ENCODE results near the gene BICD1.
"Not testable (repeated sequence)": the region's sequence is repeated elsewhere in the genome, so short reads cannot be mapped to it uniquely, and the experiment has no call there.

Gene BICD1

DNA sequence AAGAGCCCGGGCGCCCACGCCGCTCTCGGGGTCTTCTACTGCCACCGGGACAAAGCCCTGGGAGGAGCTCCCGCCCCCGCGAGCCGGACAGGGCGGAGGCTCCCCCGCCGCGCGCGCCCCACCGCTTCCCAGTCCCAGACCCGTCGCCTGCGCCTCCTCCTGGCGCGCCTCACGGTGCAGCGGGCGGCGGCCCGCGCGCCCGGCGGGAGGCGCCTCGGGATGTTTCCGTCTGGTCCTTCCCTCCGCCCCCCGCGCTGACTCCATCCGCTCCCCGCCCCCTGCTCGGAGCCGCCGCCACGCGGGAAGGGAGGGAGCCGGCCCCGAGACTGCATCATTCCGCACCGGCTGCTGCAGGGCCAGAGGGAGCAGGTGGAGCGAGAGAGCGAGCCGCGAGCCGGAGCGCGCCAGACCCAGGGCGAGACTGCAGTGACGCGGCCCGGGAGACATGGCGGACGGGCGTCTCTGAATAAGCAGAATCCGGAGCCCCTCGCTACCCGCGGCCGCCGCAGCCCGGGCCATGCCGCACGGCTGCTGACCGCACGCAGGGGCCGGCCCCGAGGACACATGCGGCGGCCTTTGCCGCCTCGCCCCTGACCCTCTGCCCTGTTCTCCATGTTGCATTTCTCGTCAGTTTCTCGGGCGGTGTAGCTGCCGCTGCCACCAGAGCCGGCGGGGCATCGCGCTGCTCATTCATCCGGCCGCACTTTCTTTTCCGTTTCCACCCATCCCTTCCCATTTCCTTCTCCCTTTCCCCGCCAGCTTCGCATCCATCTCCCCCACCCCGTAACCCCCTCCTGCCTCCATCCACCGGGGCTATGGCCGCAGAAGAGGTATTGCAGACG lies at the start of gene BICD1:
TSS of gene BICD1 (plus strand) at position 331 of the 842 bp plus-strand sequence. CDS start at position 816, 485 bp downstream.
- DNase-seq (ENCODE audit: low read depth in 2 of 2) = peak; percentile 69 to 73

DNA sequence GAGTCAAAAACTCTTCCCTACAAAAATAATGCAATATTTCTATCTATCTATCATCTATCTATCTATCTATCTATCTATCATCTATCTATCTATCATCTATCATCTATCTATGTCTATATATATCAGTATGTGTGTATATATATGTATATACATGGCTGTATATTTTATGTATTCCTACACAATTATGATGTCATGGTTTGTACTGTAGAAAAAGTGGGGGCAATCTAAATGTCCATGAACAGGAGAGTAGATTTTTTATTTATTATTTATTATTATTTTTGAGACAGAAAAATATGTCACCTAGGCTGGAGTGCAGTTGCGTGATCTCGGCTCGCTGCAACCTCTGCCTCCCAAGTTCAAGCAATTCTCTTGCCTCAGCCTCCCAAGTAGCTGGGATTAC lies 45.6 kb upstream of the BICD1 start:
- DNase-seq (ENCODE audit: low read depth in 2 of 2) = no peak

DNA sequence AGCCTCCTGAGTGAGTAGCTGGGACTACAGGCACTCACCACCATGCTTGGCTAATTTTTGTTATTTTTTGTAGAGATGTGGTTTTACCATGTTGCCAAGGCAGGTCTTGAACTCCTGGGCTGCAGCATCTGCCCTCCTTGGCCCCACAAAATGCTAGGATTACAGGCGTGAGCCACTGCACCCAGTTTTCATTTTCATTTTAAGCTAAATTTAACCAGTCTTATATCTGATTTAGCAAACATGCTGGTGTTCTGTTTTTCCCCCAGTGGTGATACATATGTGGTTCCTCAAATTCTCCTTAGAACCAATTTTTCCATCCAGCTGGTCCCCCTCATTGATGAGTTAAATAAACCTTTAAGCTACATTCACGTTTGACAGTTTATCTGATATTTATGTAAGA lies 43.8 kb upstream of the BICD1 start:
- no peak for DNase-seq (ENCODE audit: low read depth in 2 of 2)

DNA sequence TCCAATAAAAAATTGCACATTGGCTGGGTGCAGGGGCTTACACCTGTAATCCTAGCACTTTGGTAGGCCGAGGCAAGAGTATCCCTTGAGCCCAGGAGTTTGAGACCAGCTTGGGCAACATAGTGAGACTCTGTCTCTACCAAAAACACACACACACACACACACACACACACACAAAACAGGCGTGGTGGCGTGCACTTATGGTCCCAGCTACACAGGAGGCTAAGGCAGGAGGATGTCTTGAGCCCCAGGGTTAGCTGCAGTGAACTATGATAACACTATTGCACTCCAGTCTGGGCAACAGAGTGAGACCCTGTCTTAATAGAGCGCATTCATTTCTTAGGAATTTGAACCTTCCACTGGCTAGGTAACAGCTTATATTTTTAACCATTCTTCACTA lies 42.9 kb upstream of the BICD1 start:
- no peak for DNase-seq (ENCODE audit: low read depth in 2 of 2)

DNA sequence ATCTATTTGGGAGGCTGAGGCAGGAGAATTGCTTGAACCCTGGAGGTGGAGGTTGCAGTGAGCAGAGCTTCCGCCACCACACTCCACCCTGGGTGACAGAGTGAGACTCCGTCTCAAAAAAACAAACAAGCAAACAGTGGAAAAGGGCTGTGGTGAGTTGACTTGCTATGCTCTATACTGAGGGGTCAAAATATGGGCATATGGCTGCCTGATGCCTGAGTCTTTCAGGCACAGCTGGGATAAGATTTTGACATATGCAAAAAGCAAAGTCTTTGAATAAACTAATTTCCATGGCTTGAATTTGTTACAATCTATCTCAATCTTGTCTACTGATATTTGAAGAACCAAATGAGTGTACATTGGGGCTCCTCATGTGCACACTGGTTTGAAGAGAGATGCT lies 40.4 kb upstream of the BICD1 start:
- no peak for DNase-seq (ENCODE audit: low read depth in 2 of 2)

DNA sequence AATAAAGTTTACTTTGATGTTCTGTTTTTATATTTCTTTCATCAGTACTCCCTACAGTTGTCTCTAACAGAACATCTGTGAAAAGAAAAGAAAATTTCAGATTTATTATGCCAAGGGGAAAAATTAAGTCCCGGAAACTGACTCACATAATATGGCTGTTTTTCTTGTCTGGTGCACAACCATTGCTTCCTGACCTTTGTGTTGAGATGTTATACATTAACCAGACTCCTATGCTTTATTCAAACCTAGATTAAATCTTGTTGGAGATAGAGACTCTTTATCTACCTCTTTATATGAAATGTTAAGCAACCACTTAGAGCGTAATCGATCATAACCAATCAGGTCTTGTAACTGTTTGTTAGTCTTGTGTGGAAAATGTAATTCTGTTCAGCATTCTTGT lies 37.6 kb upstream of the BICD1 start:
- no peak for DNase-seq (ENCODE audit: low read depth in 2 of 2)

DNA sequence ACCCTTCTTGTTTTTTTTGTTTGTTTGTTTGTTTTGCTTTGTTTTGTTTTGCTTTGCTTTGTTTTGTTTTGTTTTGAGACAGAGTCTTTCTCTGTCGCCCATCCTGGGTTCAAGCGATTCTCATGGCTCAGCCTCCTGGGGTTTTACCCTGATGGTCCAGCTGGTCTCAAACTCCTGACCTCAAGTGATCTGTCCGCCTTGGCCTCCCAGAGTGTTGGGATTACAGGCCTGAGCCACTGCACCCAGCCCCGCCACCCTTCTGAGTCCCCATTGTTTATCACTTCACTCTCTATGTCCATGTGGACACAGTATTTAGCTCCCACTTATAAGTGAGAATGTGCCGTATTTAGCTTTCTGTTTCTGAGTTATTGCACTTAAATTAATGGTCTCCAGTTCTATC lies 36.9 kb upstream of the BICD1 start:
- DNase-seq (ENCODE audit: low read depth in 2 of 2) = no peak

DNA sequence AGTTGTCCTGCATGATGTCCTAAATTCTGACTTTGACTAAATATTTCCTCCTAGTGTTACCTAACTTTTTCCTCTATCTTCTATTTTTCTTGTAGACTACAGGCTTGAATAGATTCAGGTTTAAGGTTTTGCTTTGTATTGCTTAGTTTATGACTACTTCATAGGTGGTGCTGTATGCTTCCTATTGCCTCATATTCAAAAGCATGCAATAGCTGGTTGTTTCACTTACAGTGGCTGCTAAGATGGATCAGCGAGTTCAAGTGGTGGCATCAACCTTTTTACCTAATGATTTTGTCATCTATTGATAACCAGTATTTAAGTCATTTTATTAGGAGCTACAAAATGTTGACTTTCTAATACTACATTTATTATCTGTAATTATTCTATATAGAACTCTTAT lies 36.3 kb upstream of the BICD1 start:
- no peak for DNase-seq (ENCODE audit: low read depth in 2 of 2)

DNA sequence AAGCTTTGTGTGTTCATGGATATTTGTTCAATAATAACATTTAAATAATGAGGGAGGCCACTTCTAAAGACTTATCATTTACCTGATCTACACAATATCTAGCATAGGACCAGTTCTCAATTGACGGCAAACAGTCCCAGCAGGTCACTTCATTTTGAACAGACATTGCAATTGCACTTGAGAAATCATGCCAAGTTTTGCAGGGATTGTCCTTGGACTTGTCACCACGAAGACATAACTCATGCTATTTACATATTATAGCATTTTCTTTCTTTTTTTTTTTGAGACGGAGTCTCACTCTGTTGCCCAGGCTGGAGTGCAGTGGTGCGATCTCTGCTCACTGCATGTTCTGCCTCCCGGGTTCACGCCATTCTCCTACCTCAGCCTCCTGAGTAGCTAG lies 34.5 kb upstream of the BICD1 start:
- DNase-seq (ENCODE audit: low read depth in 2 of 2) = no peak

DNA sequence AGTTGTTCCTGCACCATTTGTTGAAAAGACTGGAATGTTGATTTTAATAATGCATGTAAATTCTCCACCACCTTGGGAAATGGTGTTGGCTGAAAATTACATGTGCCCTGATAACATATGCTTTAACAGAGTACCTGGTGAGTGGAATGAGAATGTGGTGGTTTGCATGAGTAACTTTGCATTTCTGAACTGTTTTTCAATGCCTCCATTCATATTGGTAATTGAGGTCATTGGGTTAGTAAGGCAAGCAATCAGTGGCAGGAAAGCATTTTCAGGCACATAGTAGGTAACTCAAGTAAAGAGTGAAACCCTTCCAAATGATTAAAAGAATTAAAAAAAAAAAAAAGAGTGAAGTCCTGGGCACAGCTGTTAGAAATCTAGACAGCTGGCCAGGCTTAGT lies 32.2 kb upstream of the BICD1 start:
- no peak for DNase-seq (ENCODE audit: low read depth in 2 of 2)

DNA sequence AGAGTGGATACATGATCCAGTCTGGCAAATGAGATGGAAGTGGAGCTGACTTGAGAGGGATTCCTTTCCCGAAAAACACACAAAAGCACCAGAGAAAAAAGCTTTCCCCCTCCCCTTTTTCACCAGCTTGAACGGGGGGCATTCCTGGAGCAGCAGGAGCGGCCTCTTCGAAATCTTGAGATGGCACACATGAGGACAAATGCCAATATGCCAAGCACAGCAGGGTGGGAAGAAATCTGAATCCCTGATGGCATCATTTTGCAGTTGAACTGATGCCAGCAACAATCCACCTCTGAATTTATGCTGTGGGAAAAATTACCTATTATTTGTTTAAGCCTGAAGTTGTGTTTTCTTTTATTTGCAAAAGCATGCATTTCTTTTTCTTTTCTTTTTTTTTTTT lies 29.7 kb upstream of the BICD1 start:
- DNase-seq (ENCODE audit: low read depth in 2 of 2) = no peak

DNA sequence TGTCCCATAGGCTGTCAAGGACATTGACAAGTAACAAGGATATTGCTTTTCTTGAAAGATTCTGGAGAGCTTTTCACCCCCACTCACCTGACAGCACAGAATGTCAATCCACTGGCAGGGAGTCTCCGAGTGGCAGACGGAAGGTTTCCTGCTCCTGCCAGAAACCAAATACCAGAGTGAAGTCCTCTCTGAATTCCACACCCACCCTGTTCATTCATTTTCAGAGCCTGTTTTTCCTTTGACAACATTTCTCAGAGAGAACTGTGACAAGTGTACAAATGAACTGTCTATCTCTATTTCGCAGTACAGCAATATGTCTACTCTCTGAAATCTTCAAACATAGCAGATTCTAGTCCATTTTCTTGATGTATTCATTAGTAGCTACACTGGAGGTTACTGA lies 26.2 kb upstream of the BICD1 start:
- no peak for DNase-seq (ENCODE audit: low read depth in 2 of 2)

DNA sequence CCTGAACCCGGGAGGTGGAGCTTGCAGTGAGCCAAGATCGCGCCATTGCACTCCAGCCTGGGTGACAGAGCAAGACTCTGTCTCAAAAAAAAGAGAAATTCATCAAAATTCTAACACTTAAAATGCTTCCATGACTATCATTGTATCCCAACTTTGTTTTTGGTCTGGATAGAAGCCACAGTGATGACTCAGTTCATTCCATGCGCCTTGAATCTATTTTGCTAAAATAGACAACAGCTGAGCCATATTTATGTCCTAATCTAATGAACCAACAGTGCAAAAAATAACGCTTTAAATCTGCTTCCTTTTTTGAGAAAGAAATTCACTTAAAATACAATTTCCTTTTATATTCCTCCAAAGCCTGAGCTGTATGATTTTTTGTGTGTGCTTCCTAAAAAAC lies 23.2 kb upstream of the BICD1 start:
- no peak for DNase-seq (ENCODE audit: low read depth in 2 of 2)

DNA sequence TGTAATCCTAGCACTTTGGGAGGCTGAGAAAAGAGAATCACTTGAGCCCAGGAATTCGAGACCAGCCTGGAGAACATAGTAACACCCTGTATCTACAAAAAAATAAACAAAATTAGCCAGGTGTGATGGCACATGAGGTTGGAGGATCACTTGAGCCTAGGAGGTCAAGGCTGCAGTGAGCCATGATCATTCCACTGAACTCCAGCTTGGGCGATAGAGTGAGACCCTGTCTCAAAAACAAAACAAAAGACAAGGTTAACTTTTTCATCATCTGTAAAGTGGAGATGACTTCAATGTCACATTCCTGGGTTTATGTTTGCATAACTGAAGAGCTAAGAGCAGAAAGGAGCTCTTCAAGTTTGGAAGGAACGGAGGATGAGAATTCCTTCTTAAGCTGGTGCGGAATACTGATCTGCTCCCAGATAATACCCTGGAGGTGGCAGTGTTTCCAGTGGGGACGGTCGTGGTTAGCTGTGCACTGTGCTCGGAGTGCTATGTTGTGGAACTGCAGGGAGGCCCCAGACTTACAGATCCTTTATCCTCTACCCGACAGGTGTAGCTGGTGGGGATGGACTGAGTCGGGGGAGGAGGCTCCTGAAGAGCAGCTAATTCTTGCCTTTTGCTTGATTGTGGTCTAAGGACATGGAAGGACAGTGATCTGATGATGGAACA lies 22.5 kb upstream of the BICD1 start:
- DNase-seq (ENCODE audit: low read depth in 2 of 2) = no peak

DNA sequence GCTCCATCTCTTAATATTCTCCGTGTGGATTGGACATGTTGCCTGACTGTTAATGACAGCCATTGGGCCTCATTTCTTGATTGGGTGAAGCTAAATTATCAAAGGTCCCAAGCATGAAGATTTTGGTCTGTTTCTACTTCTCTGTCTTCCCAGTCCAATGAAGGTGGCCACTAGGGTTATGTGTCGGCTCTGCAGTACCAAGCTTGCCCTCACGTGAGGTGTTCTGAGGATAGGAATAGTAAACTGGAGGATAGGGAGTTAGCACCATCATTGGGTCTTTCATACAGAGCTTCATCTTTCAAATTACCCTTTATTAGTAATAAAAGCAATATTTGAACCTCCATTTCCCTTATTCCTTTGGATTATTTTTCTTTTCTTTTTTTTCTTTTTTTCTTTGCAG lies 21.9 kb upstream of the BICD1 start:
- no peak for DNase-seq (ENCODE audit: low read depth in 2 of 2)

DNA sequence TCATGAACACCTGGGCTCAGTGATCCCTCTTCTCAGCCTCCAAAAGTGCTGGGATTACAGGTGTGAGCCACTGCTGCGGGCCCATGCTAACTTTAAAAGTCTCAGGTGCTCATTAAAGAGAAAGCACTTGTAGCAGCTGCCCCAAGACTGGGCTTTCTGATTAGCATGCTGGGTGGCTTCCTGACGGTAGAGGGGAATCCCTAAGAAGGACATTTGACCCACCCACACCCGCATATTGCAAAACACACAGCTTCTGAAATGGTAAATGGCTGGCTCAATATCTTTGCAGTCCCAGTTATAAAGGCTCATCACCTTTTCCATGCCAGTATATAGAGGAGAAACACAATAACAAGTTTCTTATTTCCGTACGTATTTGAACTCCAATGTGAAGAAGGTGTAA lies 19.3 kb upstream of the BICD1 start:
- DNase-seq (ENCODE audit: low read depth in 2 of 2) = no peak

DNA sequence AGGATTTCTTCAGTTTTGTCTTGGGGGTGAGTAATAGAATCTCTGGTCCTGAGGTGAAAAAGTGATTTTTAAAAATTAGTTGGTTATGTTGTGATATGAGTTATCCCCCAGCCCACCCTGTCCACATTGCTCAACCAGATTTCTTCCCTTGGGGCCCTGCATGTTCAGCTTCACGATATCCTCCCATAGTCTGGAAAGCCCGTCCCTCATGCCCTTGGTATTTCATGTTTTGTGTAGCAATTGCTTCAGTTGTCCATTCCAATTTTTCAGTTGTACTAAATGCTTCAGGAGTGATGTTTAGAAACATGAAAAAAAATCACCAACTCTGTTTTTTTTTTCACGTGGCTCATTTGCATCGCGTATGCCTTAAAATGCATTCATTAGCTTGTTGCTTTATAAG lies 17.5 kb upstream of the BICD1 start:
- no peak for DNase-seq (ENCODE audit: low read depth in 2 of 2)

DNA sequence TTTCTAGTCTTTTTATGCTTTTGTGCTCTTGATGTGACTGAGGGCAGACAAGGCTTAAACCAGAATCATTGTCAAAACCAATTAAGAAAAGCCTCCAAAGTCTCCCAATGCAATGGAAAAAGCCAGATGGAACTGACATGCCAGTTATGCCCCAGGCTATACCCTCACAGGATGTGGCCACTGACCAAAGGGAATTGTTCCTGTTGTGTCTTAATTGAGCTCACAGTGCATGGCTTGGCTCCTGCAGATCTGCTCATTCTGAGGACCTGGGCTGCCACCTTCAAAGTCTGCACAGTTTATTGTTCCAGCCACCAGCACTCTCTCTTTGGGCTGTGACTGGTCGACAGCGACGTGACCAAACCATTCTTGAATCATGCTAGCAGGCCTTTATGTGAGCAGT lies 17.1 kb upstream of the BICD1 start:
- DNase-seq (ENCODE audit: low read depth in 2 of 2) = no peak

DNA sequence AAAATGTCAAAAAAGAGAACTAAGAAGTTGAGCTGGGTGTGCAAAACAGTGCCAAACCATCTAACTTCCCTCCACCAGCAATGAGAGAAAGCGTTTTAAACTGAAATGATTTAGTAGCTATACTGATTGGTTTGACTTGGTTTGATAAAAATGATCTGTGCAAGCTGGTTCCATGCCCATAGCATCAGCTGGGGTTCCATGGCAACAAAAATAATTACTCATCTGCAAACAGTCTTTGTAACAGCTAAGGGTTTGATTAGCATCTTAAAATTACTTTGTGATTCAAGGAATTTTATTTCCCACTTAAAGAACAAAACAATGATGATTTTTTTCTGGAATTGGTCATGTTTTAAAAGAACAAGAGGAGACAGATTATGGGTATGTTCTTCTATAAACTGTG lies 15.0 kb upstream of the BICD1 start:
- DNase-seq (ENCODE audit: low read depth in 2 of 2) = no peak

DNA sequence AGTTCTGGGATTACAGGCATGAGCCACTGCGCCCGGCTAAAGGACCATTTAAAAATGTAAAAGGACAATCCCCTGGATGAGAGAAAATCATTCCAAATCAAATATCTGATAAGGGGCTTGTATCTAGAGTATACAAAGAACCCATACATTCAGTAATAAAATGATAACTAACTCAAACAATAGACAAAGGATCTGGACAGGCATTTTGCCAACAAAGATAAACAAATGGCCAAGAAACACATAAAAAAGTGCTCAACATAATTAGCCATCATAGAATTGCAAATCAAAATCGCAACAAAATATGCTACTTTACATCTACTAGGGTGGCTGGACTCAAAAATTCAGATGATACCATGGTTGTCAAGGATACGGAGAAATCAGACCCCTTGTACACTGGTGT lies 8.5 kb upstream of the BICD1 start:
- no peak for DNase-seq (ENCODE audit: low read depth in 2 of 2)

DNA sequence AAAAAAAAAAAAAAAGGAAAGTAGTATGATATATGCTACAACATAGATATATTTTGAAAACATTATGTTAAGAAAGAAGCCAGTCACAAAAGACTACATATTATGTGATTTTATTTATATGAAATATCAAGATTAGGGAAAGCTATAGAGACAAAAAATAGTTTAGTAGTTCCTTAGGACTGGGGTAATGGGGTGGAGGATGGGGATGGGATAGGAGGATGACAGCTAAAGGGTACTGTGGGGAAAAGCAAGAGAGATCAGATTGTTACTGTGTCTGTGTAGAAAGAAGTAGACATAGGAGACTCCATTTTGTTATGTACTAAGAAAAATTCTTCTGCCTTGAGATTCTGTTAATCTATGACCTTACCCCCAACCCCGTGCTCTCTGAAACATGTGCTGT lies 7.4 kb upstream of the BICD1 start:
- DNase-seq (ENCODE audit: low read depth in 2 of 2) = not testable (repeated sequence)

DNA sequence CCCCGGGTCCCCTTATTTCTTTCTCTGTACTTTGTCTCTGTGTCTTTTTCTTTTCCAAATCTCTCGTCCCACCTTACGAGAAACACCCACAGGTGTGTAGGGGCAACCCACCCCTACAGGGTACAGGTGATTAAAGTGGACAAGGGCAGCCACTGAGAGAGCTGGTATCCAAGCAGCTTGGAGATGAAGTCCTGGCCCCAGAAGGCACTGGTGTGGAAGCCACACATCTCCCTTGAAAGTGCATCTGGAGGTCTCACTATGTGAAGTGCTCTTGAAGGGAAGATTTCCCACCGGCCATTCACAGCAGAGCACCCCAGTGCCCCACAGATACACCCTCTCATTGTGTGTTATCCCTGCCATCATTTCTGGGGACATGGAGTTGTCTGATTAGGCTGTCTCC lies 6.3 kb upstream of the BICD1 start:
- DNase-seq (ENCODE audit: low read depth in 2 of 2) = no peak

DNA sequence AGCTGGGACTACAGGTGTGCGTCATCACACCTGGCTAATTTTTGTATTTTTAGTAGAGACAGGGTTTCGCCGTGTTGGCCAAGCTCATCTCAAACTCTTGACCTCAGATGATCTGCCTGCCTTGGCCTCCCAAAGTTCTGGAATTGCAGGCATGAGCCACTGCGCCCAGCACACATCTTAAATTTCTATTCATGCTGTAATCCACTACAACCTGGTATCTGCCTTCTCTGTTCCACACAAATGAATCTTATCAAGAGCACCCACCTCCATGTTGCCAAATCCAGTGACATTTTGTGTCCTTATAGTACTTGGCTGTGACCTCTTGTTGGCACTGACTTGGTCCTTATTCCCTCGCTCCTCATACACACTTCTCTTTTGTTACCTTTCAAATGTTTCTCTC lies 5.8 kb upstream of the BICD1 start:
- DNase-seq (ENCODE audit: low read depth in 2 of 2) = no peak

DNA sequence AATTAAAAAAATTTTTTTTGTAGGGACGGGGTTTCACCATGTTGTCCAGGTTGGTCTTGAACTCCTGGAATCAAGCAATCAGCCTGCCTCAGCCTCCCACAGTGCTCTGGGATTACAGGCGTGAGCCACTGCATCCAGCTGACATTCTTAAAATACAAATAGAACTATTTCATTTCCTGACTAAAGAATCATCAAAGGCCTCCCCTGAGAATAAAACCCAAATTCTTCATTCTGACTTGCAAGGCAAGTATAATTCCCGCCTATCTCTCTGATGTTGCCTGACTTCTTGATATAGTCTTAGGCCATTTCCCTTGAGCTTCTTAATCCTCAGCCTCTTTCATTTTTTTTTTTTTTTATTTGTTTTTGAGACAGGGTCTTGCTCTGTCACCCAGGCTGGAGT lies 4.4 kb upstream of the BICD1 start:
- DNase-seq (ENCODE audit: low read depth in 2 of 2) = no peak
